GM21528 (cell line): ENCODE results near the gene SCT.

Experiments used
- ATAC-seq: cut with Tn5 transposase; IDR thresholded peaks from one replicate; pipeline ENCODE4 v1.9.1; 2021; ENCODE audit warnings: mild to moderate bottlenecking, moderate library complexity; ENCODE audit not compliant: unreplicated experiment, low FRiP score

The SCT gene

GRCh38 chr11:643849-644738 lies 17.1 kb upstream of the SCT start:
- no peak for ATAC-seq

GRCh38 chr11:643366-643765 lies 16.4 kb upstream of the SCT start:
- ATAC-seq: no peak

GRCh38 chr11:641806-642370 lies 14.9 kb upstream of the SCT start:
- ATAC-seq: no peak

- ATAC-seq: no peak
Measured at GRCh38 chr11:640021-640706, 13.2 kb upstream of the SCT start.

- no peak for ATAC-seq
Measured at GRCh38 chr11:639332-639955, 12.5 kb upstream of the SCT start.

GRCh38 chr11:638631-639331 lies 11.8 kb upstream of the SCT start:
- no peak for ATAC-seq

GRCh38 chr11:637593-638521 lies 10.9 kb upstream of the SCT start:
- no peak for ATAC-seq

- ATAC-seq: no peak
Measured at GRCh38 chr11:637333-637592, 10.3 kb upstream of the SCT start.

- no peak for ATAC-seq
Measured at GRCh38 chr11:636511-637332, 9.7 kb upstream of the SCT start, which contains the start of gene DRD4. TSS of gene DRD4 (plus strand) at chr11:637269. CDS start at chr11:637305, 36 bp downstream.

- no peak for ATAC-seq
Measured at GRCh38 chr11:635945-636510, 9.0 kb upstream of the SCT start.

- no peak for ATAC-seq
Measured at GRCh38 chr11:630871-631270, 3.9 kb upstream of the SCT start.

GRCh38 chr11:629237-629583 lies 2.2 kb upstream of the SCT start:
- ATAC-seq: no peak

- no peak for ATAC-seq
Measured at GRCh38 chr11:628056-628455, 1.1 kb upstream of the SCT start.

GRCh38 chr11:627308-627576 lies 261 bp upstream of the SCT start:
- ATAC-seq: no peak

- no peak for ATAC-seq
Measured at GRCh38 chr11:625636-626268, 1.2 kb downstream of the SCT start.

GRCh38 chr11:624705-625635 lies 2.0 kb downstream of the SCT start, which contains the start of gene CDHR5:
TSS of gene CDHR5 (minus strand) at chr11:624955. CDS start at chr11:624902, 53 bp downstream.
- ATAC-seq: no peak

- no peak for ATAC-seq
Measured at GRCh38 chr11:623999-624704, 2.8 kb downstream of the SCT start.
